ENCODE results near the gene BRME1.
A peak's percentile ranks its signal among the peaks of the same experiment; 100 is the strongest.

The BRME1 gene

DNA sequence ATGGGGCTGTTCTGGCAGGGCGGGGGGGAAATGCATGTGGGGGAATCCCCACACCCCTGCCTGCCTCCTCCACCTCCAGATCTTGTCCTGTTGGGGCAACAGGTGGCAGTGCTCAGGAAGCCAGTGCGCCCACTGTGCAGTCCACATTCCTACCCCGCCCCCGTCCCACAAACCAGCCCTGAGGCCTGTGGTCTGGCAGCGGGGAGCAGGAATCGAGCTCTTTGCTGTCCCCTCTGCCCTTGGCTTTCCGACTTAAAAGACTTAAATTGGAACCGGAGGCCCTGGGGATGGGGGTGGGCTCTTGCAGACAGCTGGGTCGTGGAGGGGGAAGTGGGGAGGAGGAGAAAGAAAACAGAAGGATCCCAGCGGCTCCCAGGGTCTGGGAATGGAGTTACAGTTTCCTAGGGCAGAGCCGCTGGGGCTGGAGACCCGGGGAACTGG, 24.6 kb downstream of the BRME1 start:
- in situ Hi-C loops (cut with MboI; ENCODE audit: low sequenced_read_pairs, unreplicated experiment), result loop anchor here (5.0 kb wide), 1 partner anchor 191 kb away; the partner anchor contains the start of gene MISP3
- TF ChIP-seq, protein P1, sequence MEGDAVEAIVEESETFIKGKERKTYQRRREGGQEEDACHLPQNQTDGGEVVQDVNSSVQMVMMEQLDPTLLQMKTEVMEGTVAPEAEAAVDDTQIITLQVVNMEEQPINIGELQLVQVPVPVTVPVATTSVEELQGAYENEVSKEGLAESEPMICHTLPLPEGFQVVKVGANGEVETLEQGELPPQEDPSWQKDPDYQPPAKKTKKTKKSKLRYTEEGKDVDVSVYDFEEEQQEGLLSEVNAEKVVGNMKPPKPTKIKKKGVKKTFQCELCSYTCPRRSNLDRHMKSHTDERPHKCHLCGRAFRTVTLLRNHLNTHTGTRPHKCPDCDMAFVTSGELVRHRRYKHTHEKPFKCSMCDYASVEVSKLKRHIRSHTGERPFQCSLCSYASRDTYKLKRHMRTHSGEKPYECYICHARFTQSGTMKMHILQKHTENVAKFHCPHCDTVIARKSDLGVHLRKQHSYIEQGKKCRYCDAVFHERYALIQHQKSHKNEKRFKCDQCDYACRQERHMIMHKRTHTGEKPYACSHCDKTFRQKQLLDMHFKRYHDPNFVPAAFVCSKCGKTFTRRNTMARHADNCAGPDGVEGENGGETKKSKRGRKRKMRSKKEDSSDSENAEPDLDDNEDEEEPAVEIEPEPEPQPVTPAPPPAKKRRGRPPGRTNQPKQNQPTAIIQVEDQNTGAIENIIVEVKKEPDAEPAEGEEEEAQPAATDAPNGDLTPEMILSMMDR (IDR thresholded peaks at IDR 0.05; ENCODE audit: borderline replicate concordance, control extremely low read depth, extremely low read depth, insufficient read depth, missing control alignments), result no peak
- DNase-seq (ENCODE audit: low spot score), result peak; percentile 37

DNA sequence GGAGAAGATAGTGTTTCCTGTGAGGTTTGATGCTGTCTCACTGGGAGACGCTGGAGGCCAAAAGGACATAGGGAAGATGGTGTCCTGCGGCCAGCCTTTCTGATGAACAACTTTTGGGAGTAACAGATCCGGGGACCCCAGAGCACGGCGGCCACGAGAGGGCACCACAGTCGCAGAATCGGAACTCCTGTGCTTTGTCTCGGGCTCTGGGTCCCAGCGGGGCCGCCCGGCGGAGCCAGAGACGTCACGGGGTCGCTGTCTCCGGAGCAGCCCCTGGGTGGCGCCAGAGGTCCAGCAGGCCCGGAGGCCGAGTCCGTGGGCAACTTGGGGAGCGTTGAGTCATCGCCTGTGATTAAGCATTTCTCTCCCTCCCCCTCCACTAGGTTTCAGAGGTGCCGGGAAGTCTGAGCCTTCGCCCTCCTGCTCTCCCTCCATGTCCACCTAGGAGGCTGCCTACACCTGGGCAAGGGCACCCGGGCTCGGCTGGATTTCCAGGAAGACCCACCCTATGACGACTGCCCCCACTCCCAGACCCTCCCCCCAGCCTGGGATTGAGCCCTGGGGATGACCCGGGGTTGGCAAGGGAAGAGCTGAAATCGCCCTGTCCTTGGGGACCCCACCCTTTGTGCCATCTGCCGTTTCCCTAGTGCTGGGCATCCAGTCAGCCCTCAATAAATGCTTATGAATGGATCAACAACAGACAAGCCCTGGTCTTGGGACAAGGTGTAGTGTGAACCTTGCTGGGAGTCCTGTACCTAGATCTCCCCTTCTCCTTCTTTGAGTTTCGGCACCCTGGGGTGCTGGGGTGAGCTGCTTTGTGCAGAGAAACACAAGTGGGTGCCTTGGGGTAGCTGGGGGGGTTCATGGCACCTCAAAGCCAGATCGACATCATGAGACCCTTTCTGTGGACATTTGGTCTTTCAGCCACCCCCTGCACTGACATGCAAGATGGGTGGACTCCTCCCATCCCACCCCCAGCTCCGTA, 25.6 kb downstream of the BRME1 start:
- DNase-seq (ENCODE audit: low spot score), result peak; percentile 98
- in situ Hi-C loops (cut with MboI; ENCODE audit: low sequenced_read_pairs, unreplicated experiment), result loop anchor here (5.0 kb wide), 1 partner anchor 192 kb away; the partner anchor contains the start of gene MISP3
- TF ChIP-seq, protein P1 (IDR thresholded peaks at IDR 0.05; ENCODE audit: borderline replicate concordance, control extremely low read depth, extremely low read depth, insufficient read depth, missing control alignments), result peak; percentile 89

DNA sequence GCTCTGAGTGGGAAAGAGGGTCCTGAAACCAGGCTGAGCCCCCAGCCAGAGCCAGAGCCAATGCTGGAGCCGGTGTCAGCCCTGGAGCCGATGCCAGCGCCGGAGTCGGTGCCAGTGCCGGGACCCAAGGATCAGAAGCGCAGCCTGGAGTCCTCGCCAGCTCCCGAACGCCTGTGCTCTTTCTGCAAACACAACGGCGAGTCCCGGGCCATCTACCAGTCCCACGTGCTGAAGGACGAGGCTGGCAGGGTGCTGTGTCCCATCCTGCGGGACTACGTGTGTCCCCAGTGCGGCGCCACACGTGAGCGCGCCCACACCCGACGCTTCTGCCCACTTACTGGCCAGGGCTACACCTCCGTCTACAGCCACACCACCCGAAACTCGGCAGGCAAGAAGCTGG, 28.6 kb downstream of the BRME1 start:
- in situ Hi-C loops (cut with MboI; ENCODE audit: low sequenced_read_pairs, unreplicated experiment), result no loop called here
- no peak for DNase-seq (ENCODE audit: low spot score)
- TF ChIP-seq, protein P1 (IDR thresholded peaks at IDR 0.05; ENCODE audit: borderline replicate concordance, control extremely low read depth, extremely low read depth, insufficient read depth, missing control alignments), result no peak

DNA sequence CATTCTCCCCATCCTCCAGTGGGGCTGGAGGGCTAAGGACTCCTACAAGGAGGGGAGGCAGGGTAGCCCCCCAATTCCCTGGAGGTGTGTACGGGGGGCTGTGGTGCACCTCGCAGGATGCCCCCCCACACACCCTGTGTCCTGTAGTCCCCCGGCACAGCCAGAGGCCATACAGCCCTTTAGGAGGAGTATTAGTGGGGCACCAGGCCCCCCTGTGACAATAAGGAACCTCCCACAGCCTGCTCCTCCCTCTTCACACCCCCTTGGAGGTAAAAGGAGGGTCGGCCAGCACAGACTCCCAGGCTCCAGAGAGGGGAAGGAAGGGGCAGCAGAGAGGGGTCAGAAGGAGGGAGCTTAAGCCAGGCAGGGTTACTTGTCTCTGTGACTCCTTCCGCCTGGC, 29.1 kb downstream of the BRME1 start, which contains the start of gene NANOS3:
TSS of gene NANOS3 (plus strand) at position 301 of the 400 bp plus-strand sequence. CDS start 115 bp downstream, outside the sequence.
- in situ Hi-C loops (cut with MboI; ENCODE audit: low sequenced_read_pairs, unreplicated experiment), result no loop called here
- TF ChIP-seq, protein P1 (IDR thresholded peaks at IDR 0.05; ENCODE audit: borderline replicate concordance, control extremely low read depth, extremely low read depth, insufficient read depth, missing control alignments), result no peak
- DNase-seq (ENCODE audit: low spot score), result no peak

DNA sequence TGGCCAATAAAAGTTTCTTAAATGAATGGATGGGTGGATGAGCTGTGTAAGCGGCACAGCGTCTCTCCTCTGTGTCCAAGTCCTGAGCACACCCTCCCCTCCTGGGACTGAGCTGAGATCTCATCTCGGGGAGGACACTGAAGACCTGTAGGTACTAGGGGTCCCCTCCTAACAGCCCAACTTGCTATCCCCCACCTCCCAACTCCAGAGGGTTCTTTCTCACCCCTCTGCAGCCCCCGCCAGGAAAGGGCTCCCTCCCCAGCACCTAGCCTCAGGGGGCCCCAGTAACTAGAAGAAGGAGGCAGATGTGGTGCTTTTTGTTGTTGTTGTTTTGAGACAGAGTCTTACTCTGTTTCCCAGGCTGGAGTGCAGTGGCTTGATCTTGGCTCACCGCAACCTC, 30.1 kb downstream of the BRME1 start:
- TF ChIP-seq, protein P1 (IDR thresholded peaks at IDR 0.05; ENCODE audit: borderline replicate concordance, control extremely low read depth, extremely low read depth, insufficient read depth, missing control alignments), result no peak
- in situ Hi-C loops (cut with MboI; ENCODE audit: low sequenced_read_pairs, unreplicated experiment), result no loop called here
- no peak for DNase-seq (ENCODE audit: low spot score)

DNA sequence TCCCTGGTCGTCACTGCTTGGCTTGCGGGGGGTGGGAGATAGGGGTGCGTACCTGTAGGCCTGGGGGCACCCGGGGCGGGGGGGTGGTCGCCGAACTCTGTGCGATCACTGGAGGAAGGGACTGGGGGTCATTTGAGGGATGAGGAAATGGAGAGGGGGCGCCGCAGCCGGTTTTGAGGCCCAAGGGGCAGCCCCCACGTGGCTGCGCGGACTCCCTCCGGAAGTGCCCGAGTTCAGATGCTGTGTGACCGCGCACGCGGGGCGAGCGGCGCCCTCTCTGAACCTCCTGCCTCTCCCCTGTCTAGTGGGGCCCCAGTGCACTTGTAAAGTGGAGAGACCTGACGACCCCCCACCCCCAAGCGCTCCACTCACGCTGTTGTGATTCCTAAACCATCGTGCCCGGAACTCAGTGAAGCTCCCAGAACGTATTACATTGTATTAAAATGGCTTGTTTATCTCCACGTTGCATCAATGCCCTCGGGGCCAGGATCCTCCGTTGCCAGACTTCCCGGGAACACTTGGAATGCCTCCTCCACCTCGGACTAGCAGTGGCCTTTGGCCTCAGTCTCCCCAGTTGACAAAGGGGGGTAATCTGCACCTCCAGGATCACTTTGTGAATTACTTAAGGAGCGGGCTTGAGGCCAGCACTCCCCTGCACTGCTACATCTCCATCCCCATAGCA, 31.9 kb downstream of the BRME1 start:
- DNase-seq (ENCODE audit: low spot score), result no peak
- in situ Hi-C loops (cut with MboI; ENCODE audit: low sequenced_read_pairs, unreplicated experiment), result loop anchor here (5.0 to 25.0 kb wide), 2 partner anchors 282 to 612 kb away; no protein-coding TSS in a partner anchor

More for the DNA sequence above, 31.9 kb downstream of the BRME1 start:
- TF ChIP-seq, protein P1 (IDR thresholded peaks at IDR 0.05; ENCODE audit: borderline replicate concordance, control extremely low read depth, extremely low read depth, insufficient read depth, missing control alignments), result no peak
